Measurements from ENCODE around the gene UCN.
"Not testable (repeated sequence)": the region's sequence is repeated elsewhere in the genome, so short reads cannot be mapped to it uniquely, and the experiment has no call there.

The UCN gene

GRCh38 chr2:27306136-27306535 lies 2.1 kb downstream of the UCN start:
- no peak overlapping the region for H4K8ac ChIP-seq (ENCODE audit: low read depth, low read length)
- H3K27ac ChIP-seq (ENCODE audit: low read depth, low read length): no peak overlapping the region
- H2BK120ac ChIP-seq (ENCODE audit: low read depth, low read length): no peak overlapping the region
- H3K4ac ChIP-seq (ENCODE audit: low read depth, low read length): no peak overlapping the region
- DNase-seq: no peak
- H3K27me3 ChIP-seq (ENCODE audit: insufficient read depth, low read length, poor library complexity): peaks cover 21% of the 10 kb centered on the region
- no peak overlapping the region for H3K4me2 ChIP-seq (ENCODE audit: low read length)
- no peak overlapping the region for H3K18ac ChIP-seq (ENCODE audit: low read length)
- H3K9ac ChIP-seq (ENCODE audit: low read length): no peak overlapping the region
- no peak overlapping the region for H2AK5ac ChIP-seq (ENCODE audit: low read length)
- no peaks in the 10 kb centered on the region for H3K36me3 ChIP-seq (ENCODE audit: control insufficient read depth, insufficient read depth, low read length)
- no peaks in the 10 kb centered on the region for H3K79me2 ChIP-seq (ENCODE audit: control insufficient read depth, insufficient read depth, low read length)
- H3K23ac ChIP-seq (ENCODE audit: low read length): no peak overlapping the region
- no CpG with 5 or more reads among the region's 26 CpGs for WGBS (ENCODE audit: extremely low coverage, insufficient coverage, low lambda C conversion rate)
- H2BK5ac ChIP-seq (ENCODE audit: low read length): no peak overlapping the region
- H2BK15ac ChIP-seq (replicated peaks; ENCODE audit: low read depth): no peak overlapping the region
- H3K79me1 ChIP-seq (ENCODE audit: low read length): no peaks in the 10 kb centered on the region
- no peak overlapping the region for H4K5ac ChIP-seq (ENCODE audit: low read length)
- H3K56ac ChIP-seq (ENCODE audit: low read length): no peak overlapping the region
- no peak overlapping the region for H3K4me3 ChIP-seq (ENCODE audit: low read length)
- H3K4me1 ChIP-seq (ENCODE audit: control insufficient read depth, low read depth, low read length): no peaks in the 10 kb centered on the region

GRCh38 chr2:27305516-27305915 lies 2.7 kb downstream of the UCN start:
- Histone ChIP-seq H2AK5ac (ENCODE audit: low read length) (no peak overlapping the region), H2BK15ac (replicated peaks; ENCODE audit: low read depth) (no peak overlapping the region), H3K79me1 (ENCODE audit: low read length) (no peaks in the 10 kb centered on the region), H3K4ac (ENCODE audit: low read depth, low read length) (no peak overlapping the region), H3K27ac (ENCODE audit: low read depth, low read length) (no peak overlapping the region), H3K56ac (ENCODE audit: low read length) (no peak overlapping the region), H3K79me2 (ENCODE audit: control insufficient read depth, insufficient read depth, low read length) (no peaks in the 10 kb centered on the region), H3K4me2 (ENCODE audit: low read length) (no peak overlapping the region), H3K23ac (ENCODE audit: low read length) (no peak overlapping the region), H3K9ac (ENCODE audit: low read length) (no peak overlapping the region), H2BK120ac (ENCODE audit: low read depth, low read length) (no peak overlapping the region), H3K18ac (ENCODE audit: low read length) (no peak overlapping the region), H3K27me3 (ENCODE audit: insufficient read depth, low read length, poor library complexity) (peaks cover 21% of the 10 kb centered on the region), H3K4me1 (ENCODE audit: control insufficient read depth, low read depth, low read length) (no peaks in the 10 kb centered on the region), H3K36me3 (ENCODE audit: control insufficient read depth, insufficient read depth, low read length) (no peaks in the 10 kb centered on the region), H2BK5ac (ENCODE audit: low read length) (no peak overlapping the region), H3K4me3 (ENCODE audit: low read length) (no peak overlapping the region), H4K5ac (ENCODE audit: low read length) (no peak overlapping the region), H4K8ac (ENCODE audit: low read depth, low read length) (no peak overlapping the region)
- no CpG with 5 or more reads among the region's 16 CpGs for WGBS (ENCODE audit: extremely low coverage, insufficient coverage, low lambda C conversion rate)
- no peak for DNase-seq

- Histone ChIP-seq H3K4me1 (ENCODE audit: control insufficient read depth, low read depth, low read length) (no peaks in the 10 kb centered on the region), H3K9ac (ENCODE audit: low read length) (no peak overlapping the region), H3K4me2 (ENCODE audit: low read length) (no peak overlapping the region), H3K18ac (ENCODE audit: low read length) (no peak overlapping the region), H4K8ac (ENCODE audit: low read depth, low read length) (no peak overlapping the region), H3K56ac (ENCODE audit: low read length) (no peak overlapping the region), H3K23ac (ENCODE audit: low read length) (no peak overlapping the region), H3K36me3 (ENCODE audit: control insufficient read depth, insufficient read depth, low read length) (no peaks in the 10 kb centered on the region), H3K79me1 (ENCODE audit: low read length) (no peaks in the 10 kb centered on the region), H2BK15ac (replicated peaks; ENCODE audit: low read depth) (no peak overlapping the region), H4K5ac (ENCODE audit: low read length) (no peak overlapping the region), H2AK5ac (ENCODE audit: low read length) (no peak overlapping the region), H3K27ac (ENCODE audit: low read depth, low read length) (no peak overlapping the region), H3K79me2 (ENCODE audit: control insufficient read depth, insufficient read depth, low read length) (no peaks in the 10 kb centered on the region), H3K4me3 (ENCODE audit: low read length) (no peak overlapping the region), H2BK120ac (ENCODE audit: low read depth, low read length) (no peak overlapping the region), H2BK5ac (ENCODE audit: low read length) (no peak overlapping the region), H3K4ac (ENCODE audit: low read depth, low read length) (no peak overlapping the region), H3K27me3 (ENCODE audit: insufficient read depth, low read length, poor library complexity) (peaks cover 21% of the 10 kb centered on the region)
- WGBS (ENCODE audit: extremely low coverage, insufficient coverage, low lambda C conversion rate): no CpG with 5 or more reads among the region's 13 CpGs
- DNase-seq: no peak
Measured at GRCh38 chr2:27304488-27305240, 3.6 kb downstream of the UCN start.

GRCh38 chr2:27303093-27304025 lies 4.9 kb downstream of the UCN start:
- H3K36me3 ChIP-seq (ENCODE audit: control insufficient read depth, insufficient read depth, low read length): no peaks in the 10 kb centered on the region
- H4K8ac ChIP-seq (ENCODE audit: low read depth, low read length): no peak overlapping the region
- no peak overlapping the region for H2BK15ac ChIP-seq (replicated peaks; ENCODE audit: low read depth)
- no peaks in the 10 kb centered on the region for H3K79me1 ChIP-seq (ENCODE audit: low read length)
- H2BK5ac ChIP-seq (ENCODE audit: low read length): no peak overlapping the region
- peak overlapping the region; percentile 56 for H3K56ac ChIP-seq (ENCODE audit: low read length)
- no peak overlapping the region for H3K18ac ChIP-seq (ENCODE audit: low read length)
- WGBS (ENCODE audit: extremely low coverage, insufficient coverage, low lambda C conversion rate): no CpG with 5 or more reads among the region's 25 CpGs
- peak; percentile 85 for DNase-seq
- H2BK120ac ChIP-seq (ENCODE audit: low read depth, low read length): no peak overlapping the region
- no peak overlapping the region for H3K4me2 ChIP-seq (ENCODE audit: low read length)
- peaks cover 21% of the 10 kb centered on the region for H3K27me3 ChIP-seq (ENCODE audit: insufficient read depth, low read length, poor library complexity)
- H3K4me3 ChIP-seq (ENCODE audit: low read length): no peak overlapping the region
- H3K9ac ChIP-seq (ENCODE audit: low read length): peak overlapping the region; percentile 44
- H3K79me2 ChIP-seq (ENCODE audit: control insufficient read depth, insufficient read depth, low read length): no peaks in the 10 kb centered on the region
- no peak overlapping the region for H3K4ac ChIP-seq (ENCODE audit: low read depth, low read length)
- no peak overlapping the region for H4K5ac ChIP-seq (ENCODE audit: low read length)
- H3K27ac ChIP-seq (ENCODE audit: low read depth, low read length): no peak overlapping the region
- H2AK5ac ChIP-seq (ENCODE audit: low read length): no peak overlapping the region
- no peak overlapping the region for H3K23ac ChIP-seq (ENCODE audit: low read length)
- no peaks in the 10 kb centered on the region for H3K4me1 ChIP-seq (ENCODE audit: control insufficient read depth, low read depth, low read length)

DNA sequence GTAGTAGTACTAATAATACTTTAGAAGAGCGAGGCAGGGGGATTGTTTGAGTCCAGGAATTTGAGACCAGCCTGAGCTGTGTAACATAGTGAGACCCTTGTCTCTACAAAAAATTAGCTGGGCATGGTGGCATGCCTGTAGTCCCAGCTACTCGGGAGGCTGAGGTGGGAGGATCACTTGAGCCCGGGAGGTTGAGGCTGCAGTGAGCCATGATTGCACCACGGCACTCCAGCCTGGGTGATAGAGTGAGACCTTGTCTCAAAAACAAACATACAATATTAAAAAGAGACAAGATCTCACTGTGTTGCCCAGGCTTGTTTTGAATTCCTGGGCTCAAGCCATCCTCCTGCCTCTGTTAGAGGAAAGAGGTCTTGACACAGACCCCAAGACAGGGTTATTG lies 7.6 kb downstream of the UCN start:
- not testable (repeated sequence) for H4K8ac ChIP-seq (ENCODE audit: low read depth, low read length); H3K9ac ChIP-seq (ENCODE audit: low read length); H2BK120ac ChIP-seq (ENCODE audit: low read depth, low read length); H3K27me3 ChIP-seq (ENCODE audit: insufficient read depth, low read length, poor library complexity); H3K23ac ChIP-seq (ENCODE audit: low read length); H2AK5ac ChIP-seq (ENCODE audit: low read length); H3K4me3 ChIP-seq (ENCODE audit: low read length); H3K4me2 ChIP-seq (ENCODE audit: low read length); H3K79me2 ChIP-seq (ENCODE audit: control insufficient read depth, insufficient read depth, low read length); H3K4ac ChIP-seq (ENCODE audit: low read depth, low read length); H3K27ac ChIP-seq (ENCODE audit: low read depth, low read length); H2BK5ac ChIP-seq (ENCODE audit: low read length); H3K79me1 ChIP-seq (ENCODE audit: low read length); H2BK15ac ChIP-seq (replicated peaks; ENCODE audit: low read depth); H3K18ac ChIP-seq (ENCODE audit: low read length); H3K36me3 ChIP-seq (ENCODE audit: control insufficient read depth, insufficient read depth, low read length); H3K4me1 ChIP-seq (ENCODE audit: control insufficient read depth, low read depth, low read length); H3K56ac ChIP-seq (ENCODE audit: low read length); H4K5ac ChIP-seq (ENCODE audit: low read length); DNase-seq
- WGBS (ENCODE audit: extremely low coverage, insufficient coverage, low lambda C conversion rate): no CpG with 5 or more reads among the region's 4 CpGs
